GM21447 (cell line): ENCODE results near the gene CLN6.
A peak's percentile ranks its signal among the peaks of the same experiment; 100 is the strongest.
"Not testable (repeated sequence)": the region's sequence is repeated elsewhere in the genome, so short reads cannot be mapped to it uniquely, and the experiment has no call there.

ENCODE experiments used
- ATAC-seq: cut with Tn5 transposase; IDR thresholded peaks from one replicate; pipeline ENCODE4 v1.9.1; 2021; ENCODE audit not compliant: unreplicated experiment

The CLN6 gene

DNA sequence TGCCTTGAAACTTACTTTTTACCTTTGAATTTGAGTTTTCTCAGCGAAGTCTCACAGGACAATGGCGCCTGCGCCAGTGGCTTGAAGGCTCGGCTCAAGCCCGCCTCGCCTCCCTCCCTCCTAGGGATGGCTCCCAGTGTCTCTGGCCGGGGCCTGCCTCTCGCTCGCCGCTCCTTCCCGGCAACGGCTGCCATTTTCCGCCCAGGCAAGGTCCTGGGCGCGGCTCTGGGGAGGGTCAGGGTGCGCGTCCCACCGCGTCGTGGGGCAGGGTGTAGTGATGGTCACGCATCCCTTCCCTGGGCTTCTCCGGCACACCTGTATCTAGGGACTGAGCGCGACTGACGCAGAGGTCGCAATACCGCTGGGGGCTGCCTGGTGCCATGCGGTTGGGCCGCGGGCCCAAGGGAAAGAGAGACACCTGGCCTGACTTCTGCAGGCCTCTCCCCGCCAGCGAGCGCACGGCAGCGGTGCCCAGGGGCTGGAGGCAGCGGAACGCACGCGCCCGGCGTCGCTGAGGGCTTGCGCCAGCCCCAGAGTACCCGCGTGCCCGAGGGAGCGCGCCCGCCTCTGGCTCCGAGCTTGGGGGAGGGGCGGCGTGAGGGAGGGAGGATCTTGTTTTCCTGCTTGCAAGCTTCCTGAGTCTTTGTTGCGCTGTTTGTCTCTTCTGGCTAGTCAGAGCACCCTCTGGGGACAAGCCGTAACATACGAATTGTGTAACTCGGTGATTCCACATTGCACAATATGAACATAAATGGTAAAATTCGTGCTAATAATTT lies 27.3 kb upstream of the CLN6 start:
- no peak for ATAC-seq

- ATAC-seq = no peak
These were observed 23.5 kb upstream of the CLN6 start for GRCh38 chr15:68252925-68253534.

DNA sequence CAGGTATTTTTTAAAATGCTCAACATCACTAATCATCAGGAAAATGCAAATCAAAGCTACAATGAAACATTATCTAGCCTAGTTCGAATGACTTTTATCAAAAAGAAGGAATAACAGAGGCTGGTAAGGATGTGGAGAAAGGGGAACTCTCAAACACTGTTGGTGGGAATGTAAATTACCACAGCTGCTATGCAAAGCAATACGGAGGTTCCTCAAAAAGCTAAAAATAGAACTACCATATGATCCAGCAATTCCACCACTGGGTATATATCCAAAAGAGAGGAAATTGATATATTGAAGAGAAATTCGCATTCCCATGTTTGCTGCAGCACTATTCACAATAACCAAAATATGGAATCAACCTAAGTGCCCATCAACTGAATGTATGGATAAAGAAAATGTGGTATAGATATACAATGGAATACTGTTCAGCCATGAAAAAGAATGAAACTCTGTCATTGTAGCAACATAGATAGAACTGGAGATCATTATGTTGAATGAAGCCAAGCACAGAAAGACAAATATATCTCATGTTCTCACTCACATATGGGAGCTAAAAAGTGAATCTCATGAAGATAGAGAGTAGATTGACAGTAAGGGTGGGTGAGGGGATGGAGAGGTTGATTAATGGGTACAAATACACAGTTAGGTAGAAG lies 19.7 kb upstream of the CLN6 start:
- ATAC-seq = no peak

GRCh38 chr15:68244235-68244634 lies 14.7 kb upstream of the CLN6 start:
- no peak for ATAC-seq

DNA sequence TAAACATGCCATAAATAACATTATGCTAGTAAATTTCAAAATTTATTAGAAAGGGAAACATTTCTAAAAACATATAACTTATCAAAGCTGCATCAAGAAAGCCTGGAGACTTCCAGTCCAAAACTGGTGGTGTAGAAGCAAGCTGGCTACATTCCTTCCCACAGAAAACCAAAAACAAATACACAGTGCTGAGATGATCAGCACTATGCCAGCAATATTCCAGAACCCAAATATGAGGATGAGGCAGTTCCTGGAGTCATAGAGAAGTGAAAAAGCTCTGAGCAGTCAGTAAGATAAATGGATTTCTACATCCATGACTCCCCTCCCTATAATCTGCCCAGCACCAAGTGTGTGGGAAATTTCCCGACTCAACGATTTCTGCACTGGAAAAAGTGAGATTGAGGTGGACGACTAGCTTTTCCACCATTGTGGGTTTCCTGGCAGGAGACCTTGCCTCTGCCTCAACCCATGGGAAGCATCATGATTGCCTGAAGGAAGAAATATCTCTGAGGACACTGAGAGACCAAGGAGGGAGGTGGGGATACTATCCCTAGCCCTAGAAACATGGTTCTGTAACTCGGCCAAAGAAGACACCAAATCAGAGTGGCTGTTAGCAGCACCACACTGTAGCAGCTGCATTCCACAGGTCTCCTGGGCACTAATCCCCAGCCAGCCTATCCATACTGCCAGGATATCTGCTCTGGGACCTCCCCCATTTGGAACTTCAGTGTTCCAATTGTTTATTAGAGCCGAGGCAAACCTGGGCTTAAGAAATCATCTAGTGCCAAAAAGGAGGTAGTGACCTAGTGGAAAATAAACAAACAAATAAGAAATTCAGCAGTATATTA lies 11.8 kb upstream of the CLN6 start:
- no peak for ATAC-seq

- ATAC-seq = no peak
These were observed 9.5 kb upstream of the CLN6 start for GRCh38 chr15:68239025-68239424.

DNA sequence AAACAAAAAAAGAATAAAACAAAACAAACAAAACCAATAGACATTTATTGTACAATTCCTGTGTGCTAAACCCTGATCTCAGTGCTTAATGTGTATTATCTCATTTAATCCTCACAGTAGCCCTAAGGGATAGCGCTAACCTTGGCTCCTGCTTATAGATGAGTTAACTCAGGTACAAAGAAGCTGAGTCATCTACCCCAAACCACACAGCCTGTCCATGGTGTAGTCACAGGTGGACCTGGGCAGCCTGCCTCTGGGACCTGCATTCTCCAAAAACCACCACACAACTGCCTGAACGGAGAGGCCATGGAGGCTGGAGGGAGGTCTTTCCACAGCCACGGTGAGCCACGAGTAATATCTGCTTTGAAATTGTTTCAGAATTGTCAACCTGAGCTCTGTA lies 5.5 kb upstream of the CLN6 start:
- no peak for ATAC-seq

DNA sequence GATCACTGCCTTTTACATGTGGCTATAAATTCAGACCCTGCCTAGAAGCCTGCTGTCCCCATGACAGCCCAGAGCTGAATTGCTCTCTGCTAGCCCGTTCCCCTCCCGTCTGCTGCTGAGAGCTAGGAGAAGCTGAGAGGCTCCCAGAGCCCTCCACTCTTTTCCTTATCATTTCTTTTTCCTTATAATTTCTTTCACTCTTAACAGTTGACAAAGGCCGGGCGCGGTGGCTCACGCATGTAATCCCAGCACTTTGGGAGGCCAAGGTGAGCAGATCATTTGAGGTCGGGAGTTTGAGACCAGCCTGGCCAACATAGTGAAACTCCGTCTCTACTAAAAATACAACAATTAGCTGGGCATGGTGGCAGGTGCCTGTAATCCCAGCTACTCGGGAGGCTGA lies 5.0 kb upstream of the CLN6 start:
- not testable (repeated sequence) for ATAC-seq

GRCh38 chr15:68234060-68234459 lies 4.5 kb upstream of the CLN6 start:
- ATAC-seq = no peak

DNA sequence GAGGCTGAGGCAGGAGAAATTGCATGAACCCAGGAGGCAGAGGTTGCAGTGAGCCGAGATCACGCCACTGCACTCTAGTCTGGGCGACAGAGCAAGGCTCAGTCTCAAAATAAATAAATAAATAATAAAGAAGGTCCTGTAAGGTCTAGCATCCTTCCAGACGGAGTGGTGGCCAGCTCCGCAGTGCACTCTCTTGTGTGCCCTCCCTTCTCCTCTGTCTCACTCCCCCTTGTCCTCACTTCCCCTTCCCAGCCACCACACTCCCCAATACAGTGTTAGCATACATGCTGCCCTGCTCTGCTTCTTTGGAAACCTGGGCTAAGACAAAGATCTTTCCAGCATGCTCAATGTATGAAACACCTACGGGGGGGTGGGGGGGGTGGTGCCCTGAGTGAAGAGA lies 3.4 kb upstream of the CLN6 start:
- no peak for ATAC-seq

GRCh38 chr15:68232449-68232848 lies 2.9 kb upstream of the CLN6 start:
- no peak for ATAC-seq

- ATAC-seq = no peak
These were observed 1.7 kb upstream of the CLN6 start for GRCh38 chr15:68231102-68231818.

DNA sequence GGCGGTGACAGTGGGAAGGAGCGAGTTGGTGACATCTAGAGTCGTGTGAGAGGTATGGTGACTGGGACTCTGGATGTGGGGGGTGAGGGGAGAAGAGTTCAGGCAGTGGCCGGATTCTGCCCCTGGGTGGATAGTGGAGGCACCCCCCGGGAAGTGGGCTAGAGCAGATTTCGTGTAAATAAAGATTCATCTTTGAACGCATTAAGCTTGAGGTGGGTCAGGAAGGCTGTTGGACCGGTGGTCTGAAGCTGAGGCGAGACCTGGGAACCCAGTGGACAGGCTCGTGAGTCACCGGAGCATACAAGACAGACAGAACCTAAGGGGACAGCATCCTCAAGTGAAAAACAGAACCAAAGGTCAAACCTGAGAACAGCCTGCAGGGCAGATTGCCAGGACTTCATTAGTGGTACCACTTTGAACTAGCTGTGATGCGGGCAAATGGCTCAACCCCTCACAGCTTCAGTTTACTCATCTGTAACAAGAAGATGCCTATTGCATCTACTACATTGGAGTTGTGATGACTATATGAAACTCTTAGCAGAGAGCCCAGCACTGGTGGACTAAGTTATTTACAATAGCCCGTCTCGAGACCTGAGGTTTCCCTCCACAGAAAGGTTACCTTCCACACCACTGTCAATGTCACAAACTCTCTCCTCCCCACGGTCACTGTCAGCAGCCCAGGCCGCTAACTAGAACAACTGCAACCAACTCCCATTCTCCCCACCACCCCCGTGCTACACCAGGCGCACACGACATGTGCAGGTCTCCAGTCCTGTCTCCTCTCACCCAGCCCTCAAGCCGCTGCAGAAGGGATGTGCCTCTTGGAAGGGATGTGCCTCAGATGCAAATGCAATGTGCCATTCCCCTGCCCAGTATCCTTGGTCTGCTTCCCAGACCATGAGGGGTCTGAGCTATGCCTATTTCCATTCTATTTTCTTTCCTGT lies 901 bp upstream of the CLN6 start:
- ATAC-seq = peak; percentile 14

GRCh38 chr15:68228971-68229385 lies 550 bp downstream of the CLN6 start:
- ATAC-seq = peak; percentile 7

DNA sequence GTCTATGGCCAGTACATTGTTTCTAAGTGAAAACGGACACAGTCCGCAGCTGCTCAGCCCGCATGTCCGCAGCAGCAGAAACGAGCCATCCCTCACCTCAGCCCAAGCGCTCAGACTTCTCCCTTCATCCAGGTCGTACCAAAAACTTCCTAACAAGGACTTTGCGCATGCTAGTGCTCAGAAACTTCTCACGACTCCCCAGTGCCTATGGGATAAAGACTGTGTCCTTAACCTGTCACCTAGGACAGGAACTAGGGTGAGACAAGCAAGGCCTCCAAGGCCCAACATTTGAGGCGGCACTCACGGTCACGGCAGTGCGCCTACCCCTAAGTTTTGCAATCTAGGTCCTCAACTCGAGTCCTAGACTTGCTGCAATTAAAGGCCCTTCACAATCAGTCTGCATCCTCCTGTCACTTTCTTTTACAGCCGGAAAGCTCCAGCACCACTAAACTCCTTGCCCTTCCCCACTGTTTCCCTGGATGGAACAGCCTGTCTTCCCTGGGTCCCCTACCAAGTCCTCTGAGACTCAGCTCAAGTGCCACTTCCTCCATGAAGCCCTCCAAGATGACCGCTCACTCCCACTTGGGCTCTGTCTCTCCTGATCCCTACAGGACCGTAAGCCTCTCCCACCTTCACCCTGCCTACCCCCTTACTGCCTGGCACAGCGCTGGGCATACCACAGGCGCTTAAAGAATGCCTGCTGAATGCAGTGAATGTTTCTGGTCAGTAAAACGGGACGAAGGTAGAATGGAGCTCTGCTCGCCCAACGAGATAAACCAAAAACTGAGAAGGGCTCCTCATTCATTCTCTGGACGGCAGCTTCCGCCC lies 1.2 kb downstream of the CLN6 start:
- no peak for ATAC-seq

GRCh38 chr15:68227643-68228142 lies 1.8 kb downstream of the CLN6 start:
- ATAC-seq = no peak

- not testable (repeated sequence) for ATAC-seq
These were observed 4.1 kb downstream of the CLN6 start for GRCh38 chr15:68225442-68225841.

GRCh38 chr15:68224546-68225250 lies 4.8 kb downstream of the CLN6 start:
- ATAC-seq = no peak
